C4-2B (cell line): ENCODE measurements around the gene MAGEE2.
"Not testable (repeated sequence)": the region's sequence is repeated elsewhere in the genome, so short reads cannot be mapped to it uniquely, and the experiment has no call there.

Experiments used
- H3K27ac ChIP-seq: fragments of 450-650 bp; 2 replicates; pipeline ENCODE4 v1.5.1; 2017
- CTCF ChIP-seq: fragments of 450-650 bp; conservative IDR thresholded peaks from 2 replicates; pipeline ENCODE4 v1.5.1; 2017; ENCODE audit warnings: mild to moderate bottlenecking
- ZFX ChIP-seq: fragments of 450-650 bp; IDR thresholded peaks from 2 replicates; pipeline ENCODE4 v1.6.1; 2017

Gene MAGEE2

GRCh38 chrX:75784680-75785491 is at the start of gene MAGEE2:
Gene MAGEE2, minus strand, starts transcription at chrX:75785254. Its CDS starts 203 bp downstream, at chrX:75785051.
- TF ChIP-seq ZFX, result no peak
- no peak for TF ChIP-seq CTCF
- H3K27ac ChIP-seq, result no peak within 1 kb of the TSS

- TF ChIP-seq ZFX (no peak), CTCF (no peak)
- H3K27ac ChIP-seq, result no peak overlapping the region
Measured at GRCh38 chrX:75786290-75786689, 1.2 kb upstream of the MAGEE2 start.

- no peak for TF ChIP-seq ZFX
- TF ChIP-seq CTCF, result no peak
Measured at GRCh38 chrX:75781611-75782010, 3.4 kb downstream of the MAGEE2 start.

GRCh38 chrX:75768063-75768462 is 17.0 kb downstream of the MAGEE2 start:
- H3K27ac ChIP-seq, result not testable (repeated sequence)

More at GRCh38 chrX:75781611-75782010, 3.4 kb downstream of the MAGEE2 start:
- H3K27ac ChIP-seq, result no peak overlapping the region

GRCh38 chrX:75748431-75748830 is 36.6 kb downstream of the MAGEE2 start:
- TF ChIP-seq ZFX, result no peak
- no peak for TF ChIP-seq CTCF
- no peak overlapping the region for H3K27ac ChIP-seq

- no peak overlapping the region; the same call in 1 of the 2 replicates for H3K27ac ChIP-seq
- TF ChIP-seq CTCF, result no peak
Measured at GRCh38 chrX:75746891-75747639, 38.0 kb downstream of the MAGEE2 start.
